ENCODE measurements around the gene MYBPC2.

Gene MYBPC2

DNA sequence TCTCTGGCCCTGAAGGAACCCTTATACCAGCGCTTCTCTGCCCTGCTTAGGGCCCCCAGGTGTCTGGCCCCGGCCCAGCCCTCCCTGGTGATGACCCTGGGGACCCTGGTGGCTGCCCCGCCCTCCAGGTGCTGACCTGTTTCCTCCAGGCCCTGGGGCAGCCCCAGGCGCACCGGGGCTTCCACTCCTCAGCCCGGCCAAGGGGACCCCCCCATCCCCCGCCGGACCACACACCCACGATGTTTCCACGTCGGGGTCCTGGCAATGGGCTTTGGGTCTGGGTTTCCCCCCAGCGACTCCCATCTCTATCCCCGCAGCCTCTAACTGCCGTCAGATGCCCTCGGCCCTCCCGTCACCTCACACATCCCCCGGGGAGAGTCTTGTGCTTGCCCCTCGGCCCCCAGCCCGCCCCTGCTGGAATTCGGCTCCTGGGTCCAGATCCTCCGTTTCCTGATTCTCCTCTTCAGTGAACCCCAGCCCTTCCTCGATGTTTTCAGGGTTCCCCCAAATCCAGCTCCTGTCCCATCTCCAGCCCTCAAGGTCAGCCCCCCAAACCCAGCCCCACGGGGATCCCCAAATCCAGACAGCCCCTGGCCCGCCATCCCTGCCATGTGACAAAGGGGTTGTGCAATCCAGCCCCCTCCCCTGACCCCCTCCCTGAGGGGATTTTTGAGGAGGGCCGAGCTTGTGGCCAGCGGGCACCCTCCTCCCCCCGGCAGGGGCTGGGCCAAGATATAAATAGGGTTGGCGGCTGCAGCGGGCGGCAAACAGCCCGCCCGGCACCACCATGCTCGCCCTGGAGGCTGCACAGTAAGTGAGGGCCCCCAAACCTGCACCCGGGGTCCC, 14.3 kb upstream of the MYBPC2 start, which contains the start of gene SPIB:
Gene SPIB, plus strand, starts transcription at position 763 of the 846 bp plus-strand sequence. Its CDS starts 25 bp downstream, at position 788.
- ATAC-seq: peak; percentile 20

GRCh38 chr19:50419022-50419579, 13.6 kb upstream of the MYBPC2 start:
- Mint-ChIP-seq H3K4me3 (peak overlapping the region; percentile 31 to 56), H3K27me3 (peaks cover 33% of the 10 kb centered on the region), H3K27ac (peak overlapping the region in 1 of 2 donors; percentile 0), H3K9me3 (peaks cover 0 to 10% of the 10 kb centered on the region in 2 donors), H3K4me1 (peaks cover 40% of the 10 kb centered on the region)
- no peak for ATAC-seq
- DNase-seq: no peak

More for the DNA sequence above, 14.3 kb upstream of the MYBPC2 start, which contains the start of gene SPIB:
- no peak for DNase-seq
- Mint-ChIP-seq H3K27me3 (peaks cover 33% of the 10 kb centered on the region), H3K9me3 (peaks cover 0 to 10% of the 10 kb centered on the region in 2 donors), H3K4me3 (peak within 1 kb of the TSS; percentile 56 to 62), H3K4me1 (peaks cover 40% of the 10 kb centered on the region), H3K27ac (peak within 1 kb of the TSS in 1 of 2 donors; percentile 0)

- peak overlapping the region; percentile 56 to 62 for H3K4me3 Mint-ChIP-seq
- peaks cover 33% of the 10 kb centered on the region for H3K27me3 Mint-ChIP-seq
- H3K9me3 Mint-ChIP-seq: peaks cover 0 to 10% of the 10 kb centered on the region in 2 donors
- H3K27ac Mint-ChIP-seq: peak overlapping the region in 1 of 2 donors; percentile 0
- DNase-seq: no peak
- peak; percentile 13 for ATAC-seq
- peaks cover 37% of the 10 kb centered on the region for H3K4me1 Mint-ChIP-seq
Observed at GRCh38 chr19:50419580-50420035, 13.1 kb upstream of the MYBPC2 start.

DNA sequence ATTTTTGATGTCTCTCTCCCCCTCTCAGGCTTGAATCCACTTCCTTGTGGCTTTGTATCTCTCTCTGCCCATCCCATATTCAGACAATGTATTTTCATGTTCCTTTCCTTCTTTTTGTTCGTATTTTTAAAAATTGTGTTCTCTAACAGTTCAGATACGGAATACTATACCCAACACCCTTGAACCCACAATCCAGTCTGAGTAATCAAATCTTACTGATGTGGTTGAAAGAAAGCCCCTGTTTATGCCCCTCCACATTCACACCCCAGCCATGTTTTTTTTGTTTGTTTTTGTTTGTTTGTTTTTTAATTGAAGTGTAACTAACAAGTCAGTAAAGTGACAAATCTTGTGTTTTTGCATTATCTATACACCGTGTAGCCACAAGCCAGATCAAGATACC, 12.6 kb upstream of the MYBPC2 start:
- H3K9me3 Mint-ChIP-seq: peaks cover 0 to 10% of the 10 kb centered on the region in 2 donors
- H3K4me3 Mint-ChIP-seq: peak overlapping the region; percentile 39 to 62
- ATAC-seq (peak; percentile 29), DNase-seq (no peak)
- peaks cover 31% of the 10 kb centered on the region for H3K4me1 Mint-ChIP-seq
- peaks cover 33% of the 10 kb centered on the region for H3K27me3 Mint-ChIP-seq
- no peak overlapping the region for H3K27ac Mint-ChIP-seq

DNA sequence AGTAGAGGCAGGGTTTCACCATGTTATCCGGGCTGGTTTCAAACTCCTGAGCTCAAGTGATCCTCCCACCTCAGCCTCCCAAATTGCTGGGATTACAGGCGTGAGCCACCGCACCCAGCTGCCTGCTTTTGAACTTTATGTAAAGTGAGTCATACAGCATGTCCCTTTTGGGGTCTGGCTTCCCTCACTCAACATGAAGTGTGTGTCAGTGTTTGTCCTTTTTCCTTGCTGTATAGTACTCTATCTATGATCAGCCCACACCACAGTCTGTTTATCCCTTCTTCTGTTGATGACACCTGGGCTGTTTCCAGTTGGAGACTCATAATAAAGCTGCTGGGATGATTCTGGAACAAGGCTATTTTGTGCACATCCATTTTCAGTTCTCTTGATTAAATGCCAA, 11.9 kb upstream of the MYBPC2 start:
- DNase-seq (no peak), ATAC-seq (no peak)
- Mint-ChIP-seq H3K4me3 (no peak overlapping the region), H3K27ac (no peak overlapping the region), H3K4me1 (peaks cover 30% of the 10 kb centered on the region), H3K27me3 (peaks cover 33% of the 10 kb centered on the region), H3K9me3 (peaks cover 0 to 10% of the 10 kb centered on the region in 2 donors)

GRCh38 chr19:50422397-50423278, 10.1 kb upstream of the MYBPC2 start:
- Mint-ChIP-seq H3K27ac (no peak overlapping the region), H3K4me1 (peaks cover 28% of the 10 kb centered on the region), H3K27me3 (peaks cover 33% of the 10 kb centered on the region), H3K4me3 (no peak overlapping the region), H3K9me3 (peaks cover 0 to 10% of the 10 kb centered on the region in 2 donors)
- no peak for DNase-seq
- ATAC-seq: no peak

DNA sequence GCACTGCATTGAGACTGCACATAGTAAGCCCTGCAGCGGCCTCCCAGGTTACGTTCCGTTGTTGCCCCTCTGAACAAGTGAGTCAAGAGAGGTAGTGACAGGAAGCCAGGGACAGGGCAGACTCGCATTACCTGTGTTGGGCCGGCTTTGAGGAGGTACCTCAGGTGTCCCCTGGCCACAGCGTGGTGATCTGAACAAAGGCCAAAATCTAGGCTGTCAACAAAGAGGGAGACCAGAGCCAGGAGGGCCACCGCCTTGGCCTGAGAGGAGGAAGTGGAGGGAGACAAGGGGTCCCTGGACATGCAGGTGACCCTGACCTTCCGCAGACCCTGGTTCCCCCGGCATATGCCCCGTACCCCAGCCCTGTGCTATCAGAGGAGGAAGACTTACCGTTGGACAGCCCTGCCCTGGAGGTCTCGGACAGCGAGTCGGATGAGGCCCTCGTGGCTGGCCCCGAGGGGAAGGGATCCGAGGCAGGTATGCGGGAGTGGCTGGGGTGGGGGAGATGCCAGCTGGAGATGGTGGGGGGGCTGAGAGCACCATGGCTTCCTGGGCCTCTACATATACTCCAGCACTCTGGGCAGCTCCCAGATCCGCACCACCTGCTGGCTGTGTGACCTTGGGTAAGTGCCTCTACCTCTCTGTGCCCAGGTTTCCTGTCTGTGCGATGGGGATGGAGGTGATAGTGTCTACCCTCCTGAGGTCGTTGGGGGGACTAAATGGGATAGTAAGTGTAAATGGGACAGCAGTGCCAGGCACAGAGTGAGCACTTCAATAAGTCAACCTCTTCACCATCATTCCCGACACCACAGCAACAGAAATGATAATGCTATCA, 9.2 kb upstream of the MYBPC2 start:
- H3K27me3 Mint-ChIP-seq: peaks cover 31% of the 10 kb centered on the region
- ATAC-seq (no peak), DNase-seq (no peak)
- H3K4me3 Mint-ChIP-seq: no peak overlapping the region
- peaks cover 30% of the 10 kb centered on the region for H3K4me1 Mint-ChIP-seq
- peaks cover 0 to 10% of the 10 kb centered on the region in 2 donors for H3K9me3 Mint-ChIP-seq
- no peak overlapping the region for H3K27ac Mint-ChIP-seq

DNA sequence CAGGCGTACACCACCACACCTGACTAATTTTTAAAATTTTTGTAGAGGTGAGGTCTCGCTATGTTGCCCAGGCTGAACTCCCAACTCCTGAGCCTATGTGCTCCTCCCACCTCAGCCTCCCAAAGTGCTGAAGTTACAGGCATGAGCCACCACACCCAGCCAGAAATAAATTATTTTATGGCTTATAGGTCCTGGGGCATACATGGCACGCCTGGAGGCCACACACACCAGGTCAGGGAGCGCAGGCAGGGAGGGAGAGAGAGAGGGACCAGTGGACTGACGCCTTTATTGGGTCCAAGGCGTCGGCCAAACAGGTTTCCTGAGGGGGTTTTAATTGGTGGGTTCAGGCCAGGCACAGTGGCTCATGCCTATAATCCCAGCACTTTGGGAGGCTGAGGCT, 7.1 kb upstream of the MYBPC2 start:
- peaks cover 0 to 4% of the 10 kb centered on the region in 2 donors for H3K9me3 Mint-ChIP-seq
- peaks cover 19% of the 10 kb centered on the region for H3K4me1 Mint-ChIP-seq
- ATAC-seq (no peak), DNase-seq (no peak)
- peaks cover 31% of the 10 kb centered on the region for H3K27me3 Mint-ChIP-seq
- no peak overlapping the region for H3K27ac Mint-ChIP-seq
- H3K4me3 Mint-ChIP-seq: no peak overlapping the region

GRCh38 chr19:50427318-50427925, 5.3 kb upstream of the MYBPC2 start:
- H3K27me3 Mint-ChIP-seq: peaks cover 35% of the 10 kb centered on the region
- peak overlapping the region in 1 of 2 donors; percentile 59 for H3K4me3 Mint-ChIP-seq
- no peak overlapping the region for H3K27ac Mint-ChIP-seq
- H3K4me1 Mint-ChIP-seq: peaks cover 33% of the 10 kb centered on the region
- DNase-seq (no peak), ATAC-seq (no peak)
- no peaks in the 10 kb centered on the region for H3K9me3 Mint-ChIP-seq

- H3K27ac Mint-ChIP-seq: no peak overlapping the region
- ATAC-seq (no peak), DNase-seq (no peak)
- H3K4me1 Mint-ChIP-seq: peaks cover 39% of the 10 kb centered on the region
- no peaks in the 10 kb centered on the region for H3K9me3 Mint-ChIP-seq
- peaks cover 41% of the 10 kb centered on the region for H3K27me3 Mint-ChIP-seq
- H3K4me3 Mint-ChIP-seq: peak overlapping the region in 1 of 2 donors; percentile 59
Observed at GRCh38 chr19:50427997-50428425, 4.7 kb upstream of the MYBPC2 start.

DNA sequence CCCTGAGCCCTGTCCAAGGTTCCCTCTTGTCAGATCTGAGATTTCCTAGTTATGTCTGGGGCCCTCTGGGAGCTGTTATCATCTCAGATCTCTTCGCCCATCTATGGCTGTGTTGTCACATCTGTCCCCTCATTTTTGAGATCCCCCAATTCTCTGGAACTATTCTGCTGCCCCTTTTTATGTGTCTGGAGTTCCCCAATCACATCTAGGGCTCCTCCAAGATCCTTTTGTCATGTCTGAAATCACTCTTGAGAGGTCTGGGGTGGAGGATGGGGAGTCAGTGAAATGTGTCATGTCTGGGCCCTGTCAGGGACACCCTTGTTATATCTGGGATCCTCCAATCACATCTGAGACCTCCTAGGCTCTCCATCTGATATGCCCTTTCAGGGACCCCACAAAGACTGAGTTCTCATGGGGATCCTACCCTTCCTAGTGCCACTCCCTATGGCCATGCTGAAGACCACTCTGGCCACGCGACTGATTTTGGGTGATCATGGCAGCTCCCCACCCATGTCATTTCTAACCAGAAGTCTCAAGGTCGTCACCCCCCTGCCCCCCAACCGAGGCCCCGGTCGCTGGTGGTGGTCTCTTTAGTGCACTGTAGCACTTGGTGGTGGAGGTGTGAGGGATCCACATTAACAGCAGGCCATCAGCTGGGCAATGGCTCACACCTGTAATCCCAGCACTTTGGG, 3.8 kb upstream of the MYBPC2 start:
- peaks cover 39% of the 10 kb centered on the region for H3K4me1 Mint-ChIP-seq
- H3K27me3 Mint-ChIP-seq: peaks cover 50% of the 10 kb centered on the region
- H3K4me3 Mint-ChIP-seq: no peak overlapping the region
- no peaks in the 10 kb centered on the region for H3K9me3 Mint-ChIP-seq
- H3K27ac Mint-ChIP-seq: no peak overlapping the region
- DNase-seq (no peak), ATAC-seq (no peak)

DNA sequence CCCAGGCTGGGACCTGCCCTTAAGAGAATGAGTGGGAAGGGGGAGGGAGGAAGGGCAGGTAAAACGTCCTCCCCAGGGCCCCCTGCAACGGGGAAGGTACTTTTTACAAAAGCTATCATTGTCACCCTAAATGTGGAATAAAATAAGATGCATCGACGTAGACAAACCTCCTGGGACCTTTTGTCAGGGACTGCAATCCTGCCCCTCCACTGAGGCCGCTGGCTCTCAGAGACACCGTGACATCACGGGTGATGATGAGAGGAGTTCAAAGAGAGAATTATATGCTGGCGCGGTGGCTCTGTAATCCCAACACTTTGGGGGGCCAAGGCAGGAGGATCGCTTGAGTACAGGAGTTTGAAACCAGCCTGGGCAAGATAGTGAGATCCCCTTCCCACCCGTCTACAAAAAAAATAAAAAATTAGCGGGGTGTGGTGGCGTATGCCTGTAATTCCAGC, 1.8 kb upstream of the MYBPC2 start:
- peak overlapping the region; percentile 87 to 98 for H3K4me3 Mint-ChIP-seq

GRCh38 chr19:50431343-50432220, 1.1 kb upstream of the MYBPC2 start:
- Mint-ChIP-seq H3K4me1 (peaks cover 39% of the 10 kb centered on the region), H3K27me3 (peaks cover 56% of the 10 kb centered on the region), H3K4me3 (peak overlapping the region; percentile 87 to 98), H3K27ac (peak overlapping the region; percentile 83 to 91), H3K9me3 (no peaks in the 10 kb centered on the region)
- ATAC-seq (peak; percentile 93), DNase-seq (peak; percentile 87)

More for the DNA sequence above, 1.8 kb upstream of the MYBPC2 start:
- Mint-ChIP-seq H3K27ac (peak overlapping the region in 1 of 2 donors; percentile 61), H3K4me1 (peaks cover 39% of the 10 kb centered on the region), H3K9me3 (no peaks in the 10 kb centered on the region), H3K27me3 (peaks cover 56% of the 10 kb centered on the region)
- ATAC-seq: no peak
- DNase-seq: no peak
